Activated CD8-positive, alpha-beta memory T cell treated with anti-CD3 and anti-CD28 coated beads for 36 hours (primary cell): ENCODE results near the gene PIAS1. TPM values are rescaled to one million over a fixed set of nuclear protein-coding genes. Genes with fewer than 3 reads are reported as not detected.

Experiments used
- CTCF ChIA-PET: fragments of 350-600 bp; sonication (Branson Sonifier 250); formaldehyde crosslinking; loops from one replicate; lab custom pipeline; 2021; ENCODE audit warnings: antibody characterized with exemption; lab: Charles Lee
- POLR2A ChIA-PET: fragments of 350-600 bp; sonication (Branson Sonifier 250); formaldehyde crosslinking; loops from one replicate; lab custom pipeline; 2021; ENCODE audit warnings: antibody characterized with exemption; lab: Charles Lee
- total RNA-seq, 2 experiments: library from RNA; stranded (reverse); gene quantifications; one replicate each; pipeline ENCODE4 v1.2.3, GENCODE V29; 2021

The PIAS1 gene
- total RNA-seq, 2 experiments from 2014 or later = 23.5 to 25.3 TPM

- CTCF ChIA-PET = interaction anchor here (0.5 kb wide), 1 partner anchor 17 kb away, joined by 4 read pairs; no protein-coding TSS in a partner anchor
- POLR2A ChIA-PET = no interaction called here
These were observed 46.1 kb downstream of the PIAS1 start for GRCh38 chr15:68100194-68100593.

DNA sequence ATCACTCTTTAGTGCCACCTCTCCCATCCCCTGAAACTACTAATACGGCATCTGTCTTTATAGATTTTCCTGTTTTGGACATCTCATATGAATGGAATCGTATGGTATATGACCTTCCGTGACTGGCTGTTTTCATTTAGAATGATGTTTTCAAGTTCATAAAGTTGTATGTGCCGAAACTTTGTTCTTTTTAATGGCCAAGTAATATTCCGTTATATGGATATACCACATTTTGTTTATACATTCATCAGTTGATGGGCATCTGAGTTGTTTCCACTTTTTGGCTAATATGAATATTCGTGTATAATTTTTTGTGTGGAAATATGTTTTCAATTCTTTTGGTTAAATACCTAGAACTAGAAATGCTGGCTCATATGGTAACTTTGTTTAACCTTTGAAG, 49.5 kb downstream of the PIAS1 start:
- CTCF ChIA-PET = interaction anchor here (0.7 kb wide), 1 partner anchor 13 kb away, joined by 3 read pairs; no protein-coding TSS in a partner anchor
- POLR2A ChIA-PET = no interaction called here

DNA sequence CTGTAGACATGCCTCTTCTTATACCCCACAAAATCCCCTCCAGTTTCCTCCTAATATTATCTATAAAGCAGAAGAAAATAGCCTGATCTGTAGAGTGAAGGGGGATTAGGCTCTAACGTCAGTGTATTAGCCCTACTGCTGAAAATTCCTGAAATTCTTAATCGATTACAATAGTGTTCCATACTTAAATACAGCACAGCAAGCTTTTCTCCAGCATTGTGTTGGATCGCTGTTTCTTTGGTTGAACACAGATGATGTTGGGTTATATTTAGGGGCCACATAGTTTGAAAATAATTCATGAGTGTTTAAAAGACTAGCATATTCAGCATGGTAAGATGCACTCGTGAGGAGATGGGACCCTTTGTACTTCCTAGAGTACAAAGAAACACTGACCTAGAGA, 52.5 kb downstream of the PIAS1 start:
- ChIA-PET CTCF (interaction anchor here (0.7 kb wide), 1 partner anchor 37 kb away, joined by 4 read pairs; no protein-coding TSS in a partner anchor), POLR2A (no interaction called here)

GRCh38 chr15:68107142-68107541, 53.0 kb downstream of the PIAS1 start:
- POLR2A ChIA-PET = no interaction called here
- CTCF ChIA-PET = no interaction called here

DNA sequence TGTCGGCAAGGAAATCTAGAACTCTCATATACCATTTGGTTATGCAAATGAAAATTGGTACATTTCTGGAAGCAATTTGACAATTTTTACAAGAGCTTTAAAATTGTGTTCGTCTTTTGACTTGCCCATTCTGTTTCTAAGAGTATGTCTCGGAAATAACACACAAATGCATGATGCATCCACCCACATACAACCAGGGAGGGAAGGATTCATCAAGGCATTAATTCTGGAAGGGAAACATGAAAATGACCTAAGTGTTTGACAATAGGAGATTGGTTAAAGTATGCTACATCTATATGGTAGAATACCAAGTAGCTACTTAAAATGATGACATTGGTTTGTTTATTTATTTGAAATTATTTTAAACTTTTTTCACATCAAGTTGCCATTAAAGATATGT, 58.6 kb downstream of the PIAS1 start:
- POLR2A ChIA-PET = no interaction called here
- CTCF ChIA-PET = no interaction called here

GRCh38 chr15:68113273-68113672, 59.2 kb downstream of the PIAS1 start:
- ChIA-PET POLR2A (interaction anchor here (2.0 kb wide), 1 partner anchor 59 kb away, joined by 4 read pairs; the partner anchor contains the start of gene PIAS1), CTCF (no interaction called here)

GRCh38 chr15:68113751-68114150, 59.6 kb downstream of the PIAS1 start:
- POLR2A ChIA-PET = interaction anchor here (2.0 kb wide), 1 partner anchor 59 kb away, joined by 4 read pairs; the partner anchor contains the start of gene PIAS1
- CTCF ChIA-PET = no interaction called here

GRCh38 chr15:68114356-68114755, 60.2 kb downstream of the PIAS1 start:
- ChIA-PET CTCF (no interaction called here), POLR2A (interaction anchor here (2.0 kb wide), 1 partner anchor 60 kb away, joined by 4 read pairs; the partner anchor contains the start of gene PIAS1)

- CTCF ChIA-PET = no interaction called here
- POLR2A ChIA-PET = interaction anchor here (2.0 kb wide), 1 partner anchor 61 kb away, joined by 4 read pairs; the partner anchor contains the start of gene PIAS1
These were observed 60.7 kb downstream of the PIAS1 start for GRCh38 chr15:68114840-68115239.

- ChIA-PET POLR2A (no interaction called here), CTCF (no interaction called here)
These were observed 70.6 kb downstream of the PIAS1 start for GRCh38 chr15:68124700-68125099.

GRCh38 chr15:68126396-68126795, 72.3 kb downstream of the PIAS1 start:
- ChIA-PET CTCF (no interaction called here), POLR2A (no interaction called here)

DNA sequence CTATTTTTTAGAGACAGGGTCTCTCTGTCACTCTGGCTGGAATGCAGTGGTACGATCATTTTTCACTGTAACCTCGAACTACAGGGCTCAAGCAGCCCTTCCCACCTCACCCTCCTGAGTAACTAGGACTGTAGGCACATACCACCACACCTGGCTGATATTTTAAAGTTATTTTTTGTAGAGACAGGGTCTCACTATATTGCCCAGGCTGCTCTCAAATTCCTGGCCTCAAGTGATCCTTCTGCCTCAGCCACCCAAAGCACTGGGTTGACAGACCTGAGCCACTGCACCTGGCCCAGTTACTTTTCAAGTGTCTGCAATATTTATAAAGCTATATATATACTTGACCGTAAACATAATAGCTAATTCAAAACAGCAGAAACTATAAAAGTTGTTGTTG, 75.0 kb downstream of the PIAS1 start:
- ChIA-PET CTCF (no interaction called here), POLR2A (no interaction called here)

GRCh38 chr15:68130851-68131250, 76.7 kb downstream of the PIAS1 start:
- ChIA-PET CTCF (no interaction called here), POLR2A (no interaction called here)

GRCh38 chr15:68137096-68137495, 83.0 kb downstream of the PIAS1 start:
- POLR2A ChIA-PET = no interaction called here
- CTCF ChIA-PET = no interaction called here

DNA sequence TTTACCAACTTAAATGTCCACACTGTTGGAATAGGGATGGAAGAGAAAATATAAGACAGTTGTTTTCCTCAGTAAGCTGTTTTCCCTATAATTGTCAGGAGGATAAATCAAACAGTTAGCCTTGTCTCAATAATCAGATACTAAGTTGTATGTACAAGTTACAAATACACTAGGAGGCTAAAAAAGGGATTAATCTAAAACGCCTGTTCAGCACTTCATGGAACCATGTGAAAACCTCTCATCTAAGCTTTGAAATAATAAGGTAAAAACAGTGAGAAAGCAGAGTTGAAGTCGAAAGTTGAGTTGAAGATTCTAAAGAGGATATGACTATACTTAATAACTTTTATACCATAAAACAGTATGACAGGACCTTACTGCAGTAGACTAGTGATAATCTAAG, 89.0 kb downstream of the PIAS1 start:
- POLR2A ChIA-PET = no interaction called here
- CTCF ChIA-PET = interaction anchor here (0.6 kb wide), 1 partner anchor 37 kb away, joined by 4 read pairs; no protein-coding TSS in a partner anchor

DNA sequence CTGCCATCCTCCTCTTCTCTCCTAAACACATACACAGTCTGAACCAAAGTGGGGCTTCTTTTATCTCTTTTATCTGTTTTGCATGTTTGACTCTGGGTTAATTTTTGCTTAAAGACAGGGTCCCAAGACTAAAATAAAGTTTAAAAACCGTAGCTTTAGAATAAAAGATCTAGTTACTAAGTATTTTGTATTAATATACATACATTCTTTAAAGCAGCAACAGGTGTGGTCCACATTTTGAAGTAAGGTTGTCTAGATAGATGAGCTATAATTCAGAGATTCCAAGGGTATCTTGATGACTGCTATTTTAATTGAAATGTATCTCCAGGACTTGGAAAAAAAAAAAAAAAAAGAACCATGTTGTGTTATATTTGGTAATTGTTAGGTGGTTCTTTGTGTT, 89.7 kb downstream of the PIAS1 start:
- ChIA-PET POLR2A (no interaction called here), CTCF (interaction anchor here (0.6 to 0.9 kb wide), 2 partner anchors 37 to 38 kb away, joined by 3 to 4 read pairs; no protein-coding TSS in a partner anchor)

- ChIA-PET POLR2A (no interaction called here), CTCF (no interaction called here)
These were observed 91.6 kb downstream of the PIAS1 start for GRCh38 chr15:68145706-68146105.

- ChIA-PET CTCF (no interaction called here), POLR2A (no interaction called here)
These were observed 93.9 kb downstream of the PIAS1 start for GRCh38 chr15:68148039-68148438.

DNA sequence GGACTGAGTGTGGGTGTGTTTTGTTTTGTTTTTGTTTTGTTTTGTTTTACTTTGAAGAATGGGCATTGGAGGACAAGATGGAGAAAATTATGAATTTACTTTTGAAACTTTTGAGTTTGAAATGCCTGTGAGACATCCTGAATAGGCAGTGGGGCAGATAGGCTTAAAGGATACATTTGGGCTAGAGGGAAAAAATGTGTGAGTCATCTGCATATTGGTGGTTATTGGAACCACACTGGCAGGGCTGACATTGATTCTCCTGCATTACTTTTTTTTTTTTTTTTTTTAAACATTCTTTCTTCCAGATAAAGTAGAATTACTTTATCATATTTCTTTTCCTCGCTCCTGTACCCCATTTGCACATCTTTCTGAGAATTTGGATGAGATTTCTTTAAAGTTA, 94.9 kb downstream of the PIAS1 start:
- CTCF ChIA-PET = no interaction called here
- POLR2A ChIA-PET = no interaction called here

DNA sequence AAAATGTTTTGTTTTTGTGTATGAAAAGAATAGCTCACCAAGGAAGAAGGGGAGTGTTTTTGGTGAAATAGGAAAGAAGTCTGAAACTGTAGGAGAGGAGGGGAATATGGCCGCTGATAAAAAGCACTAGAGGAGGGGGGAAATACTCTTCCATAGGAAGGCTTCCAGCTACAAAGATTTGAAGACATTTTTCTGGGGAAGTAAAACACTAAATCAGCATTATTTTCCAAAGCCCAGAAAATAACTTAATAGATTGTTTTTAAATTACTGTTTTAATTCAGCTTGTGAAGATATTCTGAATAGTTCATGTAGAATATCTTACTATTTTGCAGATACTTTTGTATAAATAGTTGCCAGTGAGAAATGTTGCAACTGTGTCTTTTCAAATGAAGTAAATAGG, 96.1 kb downstream of the PIAS1 start:
- ChIA-PET CTCF (no interaction called here), POLR2A (no interaction called here)

DNA sequence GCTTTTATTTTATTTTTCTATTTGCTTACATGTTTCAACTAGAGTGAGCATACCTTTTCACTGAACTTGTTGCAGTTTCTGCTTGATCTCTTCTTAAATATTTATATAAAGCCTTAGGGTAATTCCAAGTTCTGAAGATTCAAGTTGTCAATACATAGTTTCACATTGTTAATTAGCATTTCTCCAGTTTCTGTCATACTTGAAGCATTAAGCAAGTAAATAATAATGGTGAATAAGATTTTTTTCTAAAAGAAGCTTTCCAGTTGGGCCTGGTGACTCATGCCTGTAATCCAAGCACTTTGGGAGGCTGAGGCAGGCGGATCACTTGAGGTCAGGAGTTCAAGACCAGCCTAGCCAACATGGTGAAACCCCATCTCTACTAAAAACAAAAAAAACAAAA, 97.2 kb downstream of the PIAS1 start:
- ChIA-PET CTCF (no interaction called here), POLR2A (interaction anchor here (0.6 kb wide), 2 partner anchors 149 to 1417 kb away, joined by 3 to 6 read pairs; no protein-coding TSS in a partner anchor)
